ENCODE data around the gene TCF7L1. TPM values are rescaled to one million over a fixed set of nuclear protein-coding genes. Genes with fewer than 3 reads are reported as not detected.
A peak's percentile ranks its signal among the peaks of the same experiment; 100 is the strongest.

TCF7L1 gene
- total RNA-seq (2016; rRNA removed; fragmentation: Illumina TruSeq; extraction: Trizol) (0.04 and 0.08 TPM in 2 replicates), polyA plus RNA-seq (2011; rRNA removed) (0.15 and 0.24 TPM in 2 replicates), polyA minus RNA-seq (2011; rRNA and poly(A)+ RNA removed; ENCODE audit: low replicate concordance) (0.05 and 0.28 TPM in 2 replicates), Bru-seq, nascent RNA (percentile 21 among the genes with signal in this experiment), BruChase-seq, experiment 1, labeled RNA remaining after a 6-hour chase (percentile 24 among the genes with signal in this experiment), BruChase-seq, experiment 2, labeled RNA remaining after a 2-hour chase (percentile 24 among the genes with signal in this experiment)
- not detected in 2 replicates for total RNA-seq (2016; cell fraction: cytosol; rRNA removed; fragmentation: Illumina TruSeq; extraction: Trizol; ENCODE audit: low read depth)
- total RNA-seq (2016; cell fraction: insoluble cytoplasmic fraction; rRNA removed; fragmentation: Illumina TruSeq; extraction: Trizol), result 0.04 and 0.07 TPM in 2 replicates
- 0.06 and 0.07 TPM in 2 replicates for total RNA-seq (2016; cell fraction: membrane; rRNA removed; fragmentation: Illumina TruSeq; extraction: Trizol)
- not detected in 2 replicates for total RNA-seq (2016; cell fraction: nucleus; rRNA removed; fragmentation: Illumina TruSeq; extraction: Trizol)
- 0.09 and 0.12 TPM in 2 replicates for polyA plus RNA-seq (2011; cell fraction: cytosol; rRNA removed)
- polyA plus RNA-seq (2011; cell fraction: nucleus; rRNA removed), result 0.90 and 1.0 TPM in 2 replicates
- 2.6 and 2.7 TPM in 2 replicates for polyA plus RNA-seq (2012)
- 0.12 and 0.14 TPM in 2 replicates for polyA plus RNA-seq (2016; cell fraction: cytosol; fragmentation: Illumina TruSeq; extraction: Trizol; ENCODE audit: low read depth)
- 0.46 and 0.48 TPM in 2 replicates for polyA plus RNA-seq (2016; cell fraction: insoluble cytoplasmic fraction; fragmentation: Illumina TruSeq; extraction: Trizol; ENCODE audit: low read depth)
- 0.37 and 0.49 TPM in 2 replicates for polyA plus RNA-seq (2016; cell fraction: membrane; fragmentation: Illumina TruSeq; extraction: Trizol; ENCODE audit: low read depth)
- polyA plus RNA-seq (2016; cell fraction: nucleus; fragmentation: Illumina TruSeq; extraction: Trizol; ENCODE audit: insufficient read depth, low read depth), result 0.55 and 0.99 TPM in 2 replicates
- polyA minus RNA-seq (2011; cell fraction: cytosol; rRNA and poly(A)+ RNA removed), result not detected in 2 replicates
- 0.13 and 0.25 TPM in 2 replicates for polyA minus RNA-seq (2011; cell fraction: nucleus; rRNA and poly(A)+ RNA removed)
- long read RNA-seq, experiment 1, result 0 reads
- long read RNA-seq, experiment 2, partial matches to known transcripts, result 10 of 12 reads
- long read RNA-seq, experiment 2, other reads (novel, unspliced or antisense), result 2 of 12 reads

GRCh38 chr2:85132834-85133637, at the start of gene TCF7L1:
TCF7L1 (plus strand) TSS chr2:85133392; CDS start chr2:85133685, 293 bp downstream.
- in situ Hi-C loops (cut with HindIII; ENCODE audit: extremely low pct_ligation_motif_present, low pct_unique_long_range_greater_than_20kb) (loop anchor here (5.0 kb wide), 1 partner anchor 154 kb away; no protein-coding TSS in a partner anchor), intact Hi-C loops (cut with micrococcal nuclease; ENCODE audit: unreplicated experiment) (loop anchor here (1.0 kb wide), 1 partner anchor 110 kb away; no protein-coding TSS in a partner anchor)
- H3K9me3 ChIP-seq (ENCODE audit: low read length), result no peaks in the 10 kb centered on the region
- BruUV-seq (replicated peaks), result no TSS peak
- ChIA-PET POLR2A (no interaction called here), CTCF (ENCODE audit: low intra/inter-chr PET ratio, low total read pairs) (interaction anchor here (1.2 to 3.7 kb wide), 4 partner anchors 110 to 166 kb away, joined by 3 to 19 read pairs (median 6); no protein-coding TSS in a partner anchor)
- H4K20me1 ChIP-seq (ENCODE audit: insufficient read depth, low read length), result no peaks in the 10 kb centered on the region
- H3K9ac ChIP-seq (ENCODE audit: insufficient read depth, low read depth, low read length), result no peak within 1 kb of the TSS
- DNase-seq (ENCODE audit: low spot score) (peak; percentile 35), ATAC-seq (peak; percentile 91), FAIRE-seq (no peak)
- H2AFZ ChIP-seq (ENCODE audit: low read length), result no peak within 1 kb of the TSS
- H3K27ac ChIP-seq (ENCODE audit: extremely low read length, insufficient read depth, low read length), result no peak within 1 kb of the TSS
- peaks cover 13% of the 10 kb centered on the region for H3K4me1 ChIP-seq (ENCODE audit: insufficient read depth, low read length)
- 2% methylated on average over 41 of the region's 91 CpGs for WGBS (ENCODE audit: low lambda C conversion rate)
- no peaks in the 10 kb centered on the region for H3K36me3 ChIP-seq (replicated peaks in 1 of 2; ENCODE audit: control insufficient read depth in 1 of 2, insufficient read depth in 2 of 2, low read length in 2 of 2)
- H3K4me3 ChIP-seq (replicated peaks in 1 of 3; ENCODE audit: insufficient read depth in 1 of 3, low read depth in 2 of 3, low read length in 3 of 3), result peak within 1 kb of the TSS; percentile 56 to 75 (median 65)
- no peaks in the 10 kb centered on the region for H3K79me2 ChIP-seq (ENCODE audit: insufficient read depth, low read length)
- H3K4me2 ChIP-seq (ENCODE audit: low read depth, low read length), result peak within 1 kb of the TSS; percentile 80
- H3K27me3 ChIP-seq (ENCODE audit: control insufficient read depth in 1 of 2, insufficient read depth in 2 of 2, low read length in 2 of 2), result peaks cover 9 to 61% of the 10 kb centered on the region in 2 experiments
- no peak for TF ChIP-seq ZNF639 (CRISPR knock-in tag; conservative IDR thresholded peaks at IDR 0.05)
- 0 out of 2 replicates have a peak, but pooled peaks have one; percentile 44 for TF ChIP-seq ZNF800 (CRISPR knock-in tag; IDR thresholded peaks at IDR 0.05)
- TF ChIP-seq PBX3 (CRISPR knock-in tag; IDR thresholded peaks at IDR 0.05; ENCODE audit: borderline replicate concordance), result no peak
- TF ChIP-seq SP5 (CRISPR knock-in tag; IDR thresholded peaks at IDR 0.05; ENCODE audit: borderline replicate concordance, low read depth), result no peak
- peak; percentile 58 for TF ChIP-seq PATZ1 (CRISPR knock-in tag; IDR thresholded peaks at IDR 0.05)

Measured in HepG2 (cell line).